Stimulated activated naive CD8-positive, alpha-beta T cell treated with anti-CD3 and anti-CD28 coated beads, Interleukin-15, amount 100 ng/mL, for 72 hours (primary cell): ENCODE data around the gene ATP13A4.

Experiments used
- ATAC-seq: fragments of 150-1000 bp; cut with Tn5 transposase; 2 replicates; pipeline ENCODE4 v1.10.0; 2021; ENCODE audit warnings: mild to moderate bottlenecking, moderate library complexity
- DNase-seq, 2 donors: peaks; one replicate each; pipeline ENCODE4 v3.0.0; 2021 to 2022
- H3K27ac Mint-ChIP-seq, 2 donors: one replicate each; pipeline ENCODE4 v1.8.0; 2022; ENCODE audit warnings: mild to moderate bottlenecking in 2 of 2, mixed read lengths in 2 of 2, moderate library complexity in 2 of 2
- H3K27me3 Mint-ChIP-seq: one replicate; pipeline ENCODE4 v1.8.0; 2022; ENCODE audit warnings: mixed read lengths
- H3K4me1 Mint-ChIP-seq: one replicate; pipeline ENCODE4 v1.8.0; 2022; ENCODE audit warnings: mild to moderate bottlenecking, mixed read lengths
- H3K4me3 Mint-ChIP-seq, 2 donors: one replicate each; pipeline ENCODE4 v1.8.0; 2022; ENCODE audit warnings: mild to moderate bottlenecking in 2 of 2, mixed read lengths in 2 of 2, moderate library complexity in 1 of 2
- H3K9me3 Mint-ChIP-seq, 2 donors: one replicate each; pipeline ENCODE4 v1.8.0; 2022; ENCODE audit warnings: mixed read lengths in 2 of 2

ATP13A4 gene

GRCh38 chr3:193554811-193555210, at the start of gene ATP13A4:
TSS of gene ATP13A4 (minus strand) at chr3:193554895. CDS start at chr3:193554799, 96 bp downstream.
- Mint-ChIP-seq H3K9me3 (no peaks in the 10 kb centered on the region), H3K27ac (no peak within 1 kb of the TSS), H3K27me3 (no peaks in the 10 kb centered on the region), H3K4me3 (no peak within 1 kb of the TSS), H3K4me1 (no peaks in the 10 kb centered on the region)
- no peak for ATAC-seq
- no peak for DNase-seq

GRCh38 chr3:193599393-193599792, 44.7 kb upstream of the ATP13A4 start:
- no peaks in the 10 kb centered on the region for H3K9me3 Mint-ChIP-seq
- H3K4me1 Mint-ChIP-seq = peaks cover 55% of the 10 kb centered on the region
- peak overlapping the region in 1 of 2 donors; percentile 42 for H3K4me3 Mint-ChIP-seq
- no peaks in the 10 kb centered on the region for H3K27me3 Mint-ChIP-seq
- no peak for ATAC-seq
- no peak for DNase-seq
- H3K27ac Mint-ChIP-seq = peak overlapping the region in 1 of 2 donors; percentile 72

- no peaks in the 10 kb centered on the region for H3K9me3 Mint-ChIP-seq
Measured at GRCh38 chr3:193598202-193598601, 43.5 kb upstream of the ATP13A4 start.

GRCh38 chr3:193595939-193596487, 41.3 kb upstream of the ATP13A4 start:
- Mint-ChIP-seq H3K9me3 (no peaks in the 10 kb centered on the region), H3K4me1 (peaks cover 66% of the 10 kb centered on the region), H3K4me3 (peak overlapping the region in 1 of 2 donors; percentile 55), H3K27ac (peak overlapping the region in 1 of 2 donors; percentile 14), H3K27me3 (no peaks in the 10 kb centered on the region)
- no peak for ATAC-seq
- no peak for DNase-seq

More at GRCh38 chr3:193598202-193598601, 43.5 kb upstream of the ATP13A4 start:
- Mint-ChIP-seq H3K4me3 (no peak overlapping the region), H3K27ac (peak overlapping the region in 1 of 2 donors; percentile 24), H3K27me3 (no peaks in the 10 kb centered on the region), H3K4me1 (peaks cover 57% of the 10 kb centered on the region)
- DNase-seq (no peak), ATAC-seq (no peak)

- ATAC-seq (no peak), DNase-seq (no peak)
- Mint-ChIP-seq H3K9me3 (no peaks in the 10 kb centered on the region), H3K4me3 (peak overlapping the region; percentile 85 to 98), H3K27ac (peak overlapping the region in 1 of 2 donors; percentile 81), H3K27me3 (no peaks in the 10 kb centered on the region), H3K4me1 (peaks cover 61% of the 10 kb centered on the region)
Measured at GRCh38 chr3:193594946-193595689, 40.4 kb upstream of the ATP13A4 start.

GRCh38 chr3:193593668-193594030, 39.0 kb upstream of the ATP13A4 start:
- Mint-ChIP-seq H3K4me3 (peak overlapping the region; percentile 85 to 98), H3K9me3 (no peaks in the 10 kb centered on the region), H3K4me1 (peaks cover 46% of the 10 kb centered on the region), H3K27ac (peak overlapping the region; percentile 98 to 100), H3K27me3 (no peaks in the 10 kb centered on the region)
- DNase-seq (peak; percentile 29 to 54), ATAC-seq (peak; percentile 74)

GRCh38 chr3:193592841-193593667, 38.4 kb upstream of the ATP13A4 start, which contains the start of gene OPA1:
TSS of gene OPA1 (plus strand) at chr3:193593208. CDS start at chr3:193593378, 170 bp downstream.
- H3K4me3 Mint-ChIP-seq = peak within 1 kb of the TSS; percentile 85 to 98
- H3K9me3 Mint-ChIP-seq = no peaks in the 10 kb centered on the region
- H3K27ac Mint-ChIP-seq = peak within 1 kb of the TSS; percentile 98 to 100
- H3K27me3 Mint-ChIP-seq = no peaks in the 10 kb centered on the region
- DNase-seq (peak; percentile 85 to 94), ATAC-seq (peak; percentile 98)
- H3K4me1 Mint-ChIP-seq = peaks cover 40% of the 10 kb centered on the region

- no peak overlapping the region for H3K27ac Mint-ChIP-seq
- peaks cover 16% of the 10 kb centered on the region for H3K4me1 Mint-ChIP-seq
- no peaks in the 10 kb centered on the region for H3K9me3 Mint-ChIP-seq
- no peak overlapping the region for H3K4me3 Mint-ChIP-seq
- ATAC-seq = no peak
- DNase-seq = no peak
- no peaks in the 10 kb centered on the region for H3K27me3 Mint-ChIP-seq
Measured at GRCh38 chr3:193590088-193590856, 35.6 kb upstream of the ATP13A4 start.

GRCh38 chr3:193589616-193590015, 34.9 kb upstream of the ATP13A4 start:
- peaks cover 13% of the 10 kb centered on the region for H3K4me1 Mint-ChIP-seq
- no peak overlapping the region for H3K4me3 Mint-ChIP-seq
- ATAC-seq (no peak), DNase-seq (no peak)
- H3K27me3 Mint-ChIP-seq = no peaks in the 10 kb centered on the region
- H3K9me3 Mint-ChIP-seq = no peaks in the 10 kb centered on the region
- H3K27ac Mint-ChIP-seq = no peak overlapping the region

GRCh38 chr3:193589129-193589528, 34.4 kb upstream of the ATP13A4 start:
- Mint-ChIP-seq H3K4me1 (peaks cover 9% of the 10 kb centered on the region), H3K27me3 (no peaks in the 10 kb centered on the region), H3K27ac (no peak overlapping the region), H3K9me3 (no peaks in the 10 kb centered on the region), H3K4me3 (no peak overlapping the region)
- no peak for ATAC-seq
- no peak for DNase-seq

GRCh38 chr3:193586526-193586925, 31.8 kb upstream of the ATP13A4 start:
- Mint-ChIP-seq H3K4me1 (peaks cover under 1% of the 10 kb centered on the region), H3K9me3 (no peaks in the 10 kb centered on the region), H3K4me3 (no peak overlapping the region), H3K27me3 (no peaks in the 10 kb centered on the region), H3K27ac (no peak overlapping the region)
- DNase-seq (no peak), ATAC-seq (no peak)

- Mint-ChIP-seq H3K27ac (no peak overlapping the region), H3K9me3 (no peaks in the 10 kb centered on the region), H3K27me3 (no peaks in the 10 kb centered on the region), H3K4me3 (no peak overlapping the region), H3K4me1 (no peaks in the 10 kb centered on the region)
- ATAC-seq (no peak), DNase-seq (no peak)
Measured at GRCh38 chr3:193585530-193585929, 30.8 kb upstream of the ATP13A4 start.

- Mint-ChIP-seq H3K9me3 (no peaks in the 10 kb centered on the region), H3K27ac (no peak overlapping the region), H3K4me1 (no peaks in the 10 kb centered on the region), H3K4me3 (no peak overlapping the region), H3K27me3 (no peaks in the 10 kb centered on the region)
- no peak for DNase-seq
- ATAC-seq = no peak
Measured at GRCh38 chr3:193574488-193575070, 19.9 kb upstream of the ATP13A4 start.

- Mint-ChIP-seq H3K4me1 (no peaks in the 10 kb centered on the region), H3K4me3 (no peak overlapping the region), H3K27ac (peak overlapping the region in 1 of 2 donors; percentile 78), H3K9me3 (no peaks in the 10 kb centered on the region), H3K27me3 (no peaks in the 10 kb centered on the region)
- DNase-seq (no peak), ATAC-seq (no peak)
Measured at GRCh38 chr3:193573403-193574191, 18.9 kb upstream of the ATP13A4 start.
